ENCODE results near the gene EIF2B2. TPM values are rescaled to one million over a fixed set of nuclear protein-coding genes. Genes with fewer than 3 reads are reported as not detected.

The EIF2B2 gene
- 57.0 and 70.2 TPM in 2 replicates for total RNA-seq (2014; rRNA removed; shearing (Covaris generic))

DNA sequence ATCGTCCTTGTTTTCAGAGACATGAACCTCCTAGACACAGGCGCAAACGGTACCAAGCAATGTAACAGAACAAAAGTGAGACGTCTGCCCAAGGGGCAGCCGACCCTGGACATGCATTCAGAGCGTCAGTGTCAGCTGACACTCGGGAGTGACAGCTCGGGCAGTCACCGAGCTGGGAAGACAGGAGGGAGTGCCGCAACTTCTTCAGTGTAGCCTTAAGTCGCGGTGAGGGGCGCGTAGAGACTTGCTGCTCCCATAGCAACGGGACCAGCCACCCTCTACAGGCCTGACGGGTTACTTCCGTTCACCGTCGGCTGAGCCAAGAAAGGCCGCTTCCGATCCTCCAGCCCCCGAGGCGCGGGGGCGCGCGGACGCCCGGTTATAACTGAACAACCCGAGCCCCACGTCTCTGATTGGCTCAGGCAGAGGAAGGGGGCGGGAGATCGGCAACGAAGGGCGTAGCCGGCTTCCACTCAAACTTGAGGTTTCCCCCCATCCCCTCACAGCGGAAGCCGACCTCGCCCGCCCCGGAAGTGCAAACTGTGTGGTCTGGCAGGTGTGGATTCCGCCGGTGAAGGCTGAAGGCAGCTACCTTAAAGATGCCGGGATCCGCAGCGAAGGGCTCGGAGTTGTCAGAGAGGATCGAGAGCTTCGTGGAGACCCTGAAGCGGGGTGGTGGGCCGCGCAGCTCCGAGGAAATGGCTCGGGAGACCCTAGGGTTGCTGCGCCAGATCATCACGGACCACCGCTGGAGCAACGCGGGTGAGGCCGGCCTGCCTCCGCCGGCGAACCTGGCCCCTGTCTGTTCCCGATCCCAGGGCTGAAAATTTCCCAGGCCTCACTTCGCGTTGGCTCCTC lies at the start of gene EIF2B2:
TSS of gene EIF2B2 (plus strand) at position 530 of the 858 bp plus-strand sequence. CDS start at position 600, 70 bp downstream.
- peak; percentile 95 for DNase-seq (ENCODE audit: low spot score)

GRCh38 chr14:74953686-74954085 lies 49.0 kb upstream of the EIF2B2 start:
- DNase-seq (ENCODE audit: low spot score), result no peak

GRCh38 chr14:74954232-74954946 lies 48.3 kb upstream of the EIF2B2 start:
- no peak for DNase-seq (ENCODE audit: low spot score)

DNA sequence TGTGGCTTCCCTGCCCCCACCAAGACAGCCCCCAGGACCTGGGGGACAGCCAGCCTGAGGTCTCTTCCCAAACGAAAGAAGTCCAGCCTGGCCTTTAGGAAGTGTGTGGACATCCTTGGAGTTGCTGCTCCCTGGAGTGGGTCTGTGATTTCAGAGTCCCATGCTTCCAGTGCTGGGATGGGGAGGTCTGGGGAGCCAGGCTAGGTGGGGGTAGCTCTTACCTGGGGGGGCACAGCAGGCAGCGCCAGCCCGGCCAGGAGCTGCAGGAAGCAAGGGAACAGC lies 47.8 kb upstream of the EIF2B2 start:
- no peak for DNase-seq (ENCODE audit: low spot score)

GRCh38 chr14:74955229-74956026 lies 47.3 kb upstream of the EIF2B2 start, which contains the start of gene PGF:
Gene PGF (minus strand): TSS chr14:74955597. CDS start chr14:74955242, 355 bp downstream.
- DNase-seq (ENCODE audit: low spot score), result peak; percentile 57

- no peak for DNase-seq (ENCODE audit: low spot score)
Measured at GRCh38 chr14:74956027-74956279, 46.8 kb upstream of the EIF2B2 start.

GRCh38 chr14:74956280-74957072 lies 46.2 kb upstream of the EIF2B2 start:
- no peak for DNase-seq (ENCODE audit: low spot score)

DNA sequence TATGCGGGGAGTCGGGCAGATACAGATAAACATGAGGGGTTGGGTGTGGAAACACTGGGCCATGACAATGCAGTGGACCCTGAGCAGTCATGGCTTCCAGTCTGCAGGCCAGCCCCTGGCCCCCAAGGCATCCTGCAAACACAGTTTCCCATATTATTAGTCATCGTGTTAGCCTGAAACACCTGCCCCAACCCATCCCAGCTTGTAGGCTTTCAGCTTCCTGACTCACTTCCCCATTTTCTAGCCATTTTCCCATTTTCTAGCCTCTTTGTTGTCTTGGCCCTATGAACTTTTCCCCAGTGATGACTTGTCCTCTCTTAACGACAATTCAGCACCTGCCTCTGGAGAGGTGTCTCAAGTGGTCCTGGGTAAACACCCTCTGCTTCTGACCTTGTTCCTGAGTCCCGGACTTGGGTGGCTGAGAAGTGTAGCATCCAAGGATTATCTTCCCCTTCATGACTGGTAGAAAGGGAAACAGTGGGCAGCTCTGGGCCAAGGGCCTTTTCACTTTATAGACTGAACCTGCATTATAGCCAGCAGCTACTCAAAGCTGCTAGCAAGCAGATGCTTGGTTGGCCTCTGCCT lies 43.0 kb upstream of the EIF2B2 start:
- no peak for DNase-seq (ENCODE audit: low spot score)

- DNase-seq (ENCODE audit: low spot score), result no peak
Measured at GRCh38 chr14:74960736-74961135, 42.0 kb upstream of the EIF2B2 start.

DNA sequence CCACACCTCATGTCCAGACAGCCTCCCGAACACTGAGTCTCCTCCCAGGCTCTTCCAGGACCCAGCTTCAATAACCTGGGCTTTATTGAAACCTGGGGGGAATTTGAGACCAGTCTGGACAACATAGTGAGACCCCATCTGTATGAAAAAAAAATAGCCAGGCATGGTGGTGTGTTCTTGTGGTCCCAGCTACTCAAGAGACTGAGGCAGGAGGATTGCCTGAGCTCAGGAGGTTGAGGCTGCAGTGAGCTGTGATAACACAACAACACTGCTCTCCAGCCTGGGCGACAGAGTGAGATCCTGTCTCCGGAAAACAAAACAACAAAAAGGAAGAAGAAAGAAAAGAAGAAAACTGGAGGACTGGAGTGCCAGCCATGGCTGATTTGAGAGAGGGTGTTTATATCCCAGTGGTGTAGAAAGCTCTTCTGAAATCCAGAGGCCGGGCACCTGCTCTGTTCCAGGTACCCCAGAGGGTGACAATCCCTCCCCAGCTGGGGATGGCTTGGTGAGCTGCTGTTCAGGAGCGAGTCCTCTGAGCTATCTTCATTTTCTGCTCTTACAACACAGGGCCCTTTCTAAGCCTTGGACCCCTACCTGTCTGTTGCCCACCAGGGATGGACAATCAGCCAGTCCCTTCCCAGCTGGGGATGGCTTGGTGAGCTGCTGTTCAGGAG lies 41.3 kb upstream of the EIF2B2 start:
- no peak for DNase-seq (ENCODE audit: low spot score)

DNA sequence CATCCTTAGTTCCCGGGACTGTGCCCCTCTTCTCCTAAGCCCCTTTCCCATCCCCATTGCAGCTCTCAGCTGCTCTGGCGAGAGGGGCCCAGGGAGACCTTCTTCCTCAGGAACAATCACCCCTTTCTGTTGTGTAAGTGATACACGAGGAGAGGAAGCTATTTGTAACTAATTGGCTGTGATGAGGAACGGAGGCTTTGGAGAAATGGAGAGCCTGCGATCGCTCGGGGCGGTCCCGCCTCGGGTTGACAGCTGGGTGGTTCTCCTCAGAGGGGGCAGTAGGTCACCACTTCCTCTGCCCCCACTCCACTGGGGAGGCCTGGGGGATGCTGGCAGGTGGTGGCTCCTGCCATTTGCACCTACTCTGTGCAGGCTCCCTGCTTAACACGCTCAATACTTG lies 40.7 kb upstream of the EIF2B2 start:
- DNase-seq (ENCODE audit: low spot score), result no peak

DNA sequence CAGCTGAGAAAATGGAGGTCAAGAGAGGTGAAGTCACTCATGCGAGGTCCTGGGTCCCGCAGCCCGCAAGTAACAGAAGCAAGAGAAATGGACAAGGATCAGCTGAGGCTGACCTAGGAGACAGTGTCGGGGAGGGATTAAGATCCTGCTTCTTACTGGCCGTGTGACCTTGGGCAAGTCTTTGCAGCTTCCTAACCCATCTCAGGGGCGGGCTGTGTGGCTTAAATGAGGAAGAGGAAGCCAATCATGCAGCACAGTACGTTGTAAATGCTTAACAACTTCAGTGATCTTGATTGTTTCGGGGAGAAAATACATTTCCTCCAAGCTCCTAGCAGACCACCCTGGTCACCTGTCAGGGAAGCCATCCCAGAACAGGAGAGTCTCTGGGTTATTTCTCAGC lies 40.2 kb upstream of the EIF2B2 start:
- DNase-seq (ENCODE audit: low spot score), result no peak

GRCh38 chr14:74963178-74963704 lies 39.5 kb upstream of the EIF2B2 start:
- no peak for DNase-seq (ENCODE audit: low spot score)

DNA sequence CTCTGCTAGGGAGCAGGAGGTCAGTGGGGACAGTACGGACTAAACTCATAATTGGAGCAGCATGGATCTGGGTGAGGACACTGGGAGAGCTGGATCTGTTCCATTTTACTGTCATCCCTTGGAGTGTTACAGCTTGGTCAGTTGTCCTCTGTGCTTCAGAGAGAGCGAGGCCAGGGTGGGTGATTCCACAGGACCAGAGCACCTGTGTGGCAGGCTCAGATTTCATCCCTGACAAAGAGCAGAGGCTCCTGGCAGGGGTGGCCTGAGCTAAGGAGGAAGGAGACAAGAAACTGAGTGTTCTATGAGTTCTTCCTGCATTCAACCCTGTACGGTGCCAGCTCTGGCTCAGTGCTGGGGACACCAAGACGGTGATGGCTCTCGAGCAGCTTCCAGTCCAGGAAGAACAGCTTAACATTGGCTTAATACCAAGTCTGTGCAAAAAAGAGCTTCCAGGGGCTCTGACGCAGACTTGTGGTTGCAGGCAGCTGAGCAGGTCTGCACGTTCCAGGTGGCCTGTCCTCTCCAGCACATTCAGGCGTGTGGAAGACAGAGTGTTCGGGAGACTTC lies 38.9 kb upstream of the EIF2B2 start:
- DNase-seq (ENCODE audit: low spot score), result no peak

DNA sequence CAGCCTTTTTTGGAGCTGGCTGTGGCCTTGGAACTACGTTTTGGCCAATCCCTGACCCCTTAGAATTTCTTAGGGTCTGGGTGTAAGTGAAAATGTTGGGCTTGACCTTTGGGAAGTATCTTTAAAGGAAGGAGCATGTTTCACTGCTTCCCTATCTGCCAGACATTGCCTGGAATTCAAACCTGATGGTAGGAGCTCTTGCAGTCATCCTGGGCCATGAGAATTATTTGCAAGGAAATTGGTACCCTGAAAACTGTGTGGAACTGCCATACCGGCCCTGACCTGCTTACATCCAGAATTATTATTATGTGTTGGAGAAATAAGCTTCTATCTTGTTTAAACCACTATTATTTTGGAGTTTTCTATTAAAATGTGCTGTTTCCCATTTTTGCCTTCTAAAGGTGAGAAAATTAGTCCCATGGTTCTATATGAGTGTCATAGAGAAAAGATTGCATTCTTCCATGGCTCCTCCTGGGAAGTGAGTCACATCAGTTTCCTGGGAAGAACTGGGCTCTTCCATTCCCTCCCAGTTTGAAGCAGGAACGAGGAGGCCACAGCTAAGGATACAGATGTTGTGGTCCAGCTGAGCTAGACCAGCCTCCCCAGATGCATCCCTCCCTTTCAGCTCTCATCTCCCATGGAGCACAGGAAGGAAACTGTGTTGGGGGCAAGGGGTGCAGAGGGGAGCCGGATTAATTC lies 37.8 kb upstream of the EIF2B2 start:
- no peak for DNase-seq (ENCODE audit: low spot score)

GRCh38 chr14:74965486-74966153 lies 37.1 kb upstream of the EIF2B2 start:
- no peak for DNase-seq (ENCODE audit: low spot score)

- DNase-seq (ENCODE audit: low spot score), result no peak
Measured at GRCh38 chr14:74968811-74969210, 33.9 kb upstream of the EIF2B2 start.

- no peak for DNase-seq (ENCODE audit: low spot score)
Measured at GRCh38 chr14:74973003-74973653, 29.6 kb upstream of the EIF2B2 start.
